Measurements from ENCODE around the gene HILPDA.
"Not testable (repeated sequence)": the region's sequence is repeated elsewhere in the genome, so short reads cannot be mapped to it uniquely, and the experiment has no call there.

The HILPDA gene

DNA sequence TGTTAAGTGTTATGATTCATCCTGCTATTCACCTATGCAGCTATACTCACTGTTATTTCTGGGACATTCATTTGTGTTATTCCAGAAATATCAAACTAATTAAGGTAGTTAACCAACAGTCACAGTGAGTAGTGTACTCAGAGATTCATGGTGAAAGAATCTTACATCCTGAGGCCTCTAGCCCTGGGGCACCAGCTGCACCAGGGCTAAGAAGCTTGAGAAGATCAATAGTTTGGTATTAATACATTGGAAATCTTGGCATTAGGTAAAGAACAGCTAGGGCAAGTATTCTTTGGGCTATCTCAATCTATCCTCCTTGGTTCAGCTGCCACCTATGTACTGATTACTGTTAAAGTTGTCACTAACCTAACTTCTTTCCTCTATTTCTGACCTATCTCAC, 11.2 kb downstream of the HILPDA start:
- not testable (repeated sequence) for DNase-seq

DNA sequence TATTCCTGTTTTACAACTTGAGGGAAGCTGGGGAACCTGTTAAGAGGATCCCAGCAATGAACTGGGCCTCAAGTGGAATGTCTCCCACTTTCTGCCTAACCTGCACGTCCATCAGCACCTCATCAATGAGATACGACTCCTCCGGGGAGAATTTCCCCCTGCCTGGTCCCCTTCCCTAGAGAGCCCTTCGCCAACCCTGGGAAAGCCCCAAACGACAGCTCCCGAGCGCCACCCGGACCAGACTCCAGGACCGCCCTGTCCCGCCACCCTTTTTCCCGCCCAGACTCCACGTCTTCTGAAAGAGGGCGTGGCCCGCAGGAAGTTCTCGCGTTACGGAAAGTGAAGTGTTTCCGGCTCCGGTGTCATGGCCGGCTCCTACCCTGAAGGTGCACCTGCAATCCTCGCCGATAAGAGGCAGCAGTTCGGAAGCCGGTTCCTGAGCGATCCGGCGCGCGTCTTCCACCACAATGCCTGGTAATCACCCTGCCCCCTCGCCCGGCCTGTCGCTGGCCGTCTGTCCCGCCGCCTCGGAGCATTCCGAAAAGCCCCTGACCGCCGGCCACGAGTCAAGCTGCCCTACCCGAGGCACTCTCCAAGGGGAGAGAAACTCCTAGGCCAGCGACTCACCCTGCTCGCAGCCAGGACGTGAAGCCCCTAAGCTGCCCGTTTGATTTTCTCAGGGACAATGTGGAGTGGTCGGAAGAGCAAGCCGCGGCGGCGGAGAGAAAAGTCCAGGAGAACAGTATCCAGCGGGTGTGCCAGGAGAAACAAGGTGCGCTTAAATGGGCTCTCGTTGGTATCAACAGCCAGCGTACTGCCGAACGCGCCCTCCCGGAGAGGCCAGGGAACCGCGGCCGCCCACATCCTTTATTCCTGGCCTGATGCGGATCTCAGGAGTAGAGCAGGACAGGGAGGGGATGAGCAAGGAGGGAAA, 21.0 kb downstream of the HILPDA start, which contains the start of gene METTL2B:
Gene METTL2B, plus strand, starts transcription at position 347 of the 934 bp plus-strand sequence. Its CDS starts 18 bp downstream, at position 365.
- DNase-seq: peak; percentile 65

DNA sequence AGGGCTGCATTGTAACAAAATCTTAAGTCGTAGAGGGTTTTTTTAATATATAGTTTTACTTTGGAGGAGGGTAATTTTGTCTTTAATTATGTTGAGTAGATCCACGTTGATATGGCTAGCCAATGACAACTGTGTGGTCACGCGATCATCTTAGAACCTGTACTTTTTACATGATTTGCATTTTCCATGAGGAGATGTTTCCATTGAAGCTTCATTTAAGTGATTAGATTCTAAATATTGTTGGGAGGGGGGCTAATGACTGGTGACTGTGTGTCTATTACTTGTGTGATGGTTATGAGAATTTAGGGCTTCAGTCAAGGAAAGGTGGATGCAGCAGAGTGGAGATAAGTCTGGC, 21.6 kb downstream of the HILPDA start:
- not testable (repeated sequence) for DNase-seq

DNA sequence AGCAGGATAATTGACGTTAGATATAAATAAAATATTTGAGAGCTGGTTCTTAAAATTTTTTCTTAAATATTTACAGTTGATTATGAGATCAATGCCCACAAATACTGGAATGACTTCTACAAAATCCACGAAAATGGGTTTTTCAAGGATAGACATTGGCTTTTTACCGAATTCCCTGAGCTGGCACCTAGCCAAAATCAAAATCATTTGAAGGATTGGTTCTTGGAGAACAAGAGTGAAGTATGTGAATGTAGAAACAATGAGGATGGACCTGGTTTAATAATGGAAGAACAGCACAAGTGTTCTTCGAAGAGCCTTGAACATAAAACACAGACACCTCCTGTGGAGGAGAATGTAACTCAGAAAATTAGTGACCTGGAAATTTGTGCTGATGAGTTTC, 23.4 kb downstream of the HILPDA start:
- not testable (repeated sequence) for DNase-seq

DNA sequence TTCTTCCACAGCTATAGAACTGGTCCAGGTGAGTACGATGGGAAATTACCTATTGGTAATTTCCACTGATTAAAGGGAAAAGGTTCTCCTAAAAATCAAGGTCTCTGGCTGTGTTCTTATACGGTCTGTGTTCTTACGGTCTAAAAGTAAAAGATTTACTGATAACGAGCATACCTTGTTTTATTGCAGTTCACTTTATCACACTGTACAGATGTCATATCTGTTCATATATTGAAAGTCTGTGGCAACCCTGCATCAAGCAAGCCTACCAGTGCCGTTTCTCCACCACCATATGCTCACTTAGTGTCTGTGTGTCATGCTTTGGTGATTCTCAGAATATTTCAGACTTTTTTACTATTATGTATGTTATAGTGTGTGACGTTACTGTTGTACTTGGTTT, 32.5 kb downstream of the HILPDA start:
- not testable (repeated sequence) for DNase-seq

DNA sequence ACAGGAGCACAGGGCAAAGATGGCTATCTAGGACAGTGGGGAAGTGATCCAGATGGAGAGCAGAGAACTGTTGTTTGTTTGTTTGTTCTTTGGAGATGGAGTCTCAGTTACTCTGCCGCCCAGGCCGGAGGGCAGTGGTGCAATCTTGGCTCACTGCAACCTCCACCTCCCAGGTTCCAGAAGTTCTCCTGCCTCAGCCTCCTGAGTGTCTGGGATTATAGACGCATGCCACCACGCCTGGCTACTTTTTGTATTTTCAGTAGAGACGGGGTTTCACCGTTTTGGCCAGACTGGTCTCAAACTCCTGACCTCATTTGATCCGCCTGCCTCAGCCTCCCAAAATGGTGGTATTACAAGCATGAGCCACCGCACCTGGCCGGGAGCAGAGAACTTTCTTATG, 41.7 kb downstream of the HILPDA start:
- DNase-seq: no peak

DNA sequence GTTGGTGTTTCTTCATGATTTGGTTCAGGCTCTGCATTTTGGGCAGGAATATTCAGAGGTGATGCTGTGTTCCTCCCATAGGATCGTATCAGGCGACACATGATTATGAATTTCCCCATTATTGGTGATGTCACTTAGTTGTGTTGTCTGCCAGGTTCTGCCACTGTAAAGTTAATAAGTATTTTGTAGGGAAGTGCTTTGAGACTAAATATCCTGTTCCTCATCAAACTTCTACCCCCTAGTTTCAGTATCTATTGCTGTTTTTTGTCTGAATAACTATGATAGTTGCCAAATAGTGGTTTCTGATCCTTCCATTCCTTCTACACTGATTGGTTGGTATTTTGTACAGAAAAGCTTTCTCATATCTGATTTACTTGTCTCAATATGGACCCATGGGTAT, 49.7 kb downstream of the HILPDA start:
- not testable (repeated sequence) for DNase-seq

DNA sequence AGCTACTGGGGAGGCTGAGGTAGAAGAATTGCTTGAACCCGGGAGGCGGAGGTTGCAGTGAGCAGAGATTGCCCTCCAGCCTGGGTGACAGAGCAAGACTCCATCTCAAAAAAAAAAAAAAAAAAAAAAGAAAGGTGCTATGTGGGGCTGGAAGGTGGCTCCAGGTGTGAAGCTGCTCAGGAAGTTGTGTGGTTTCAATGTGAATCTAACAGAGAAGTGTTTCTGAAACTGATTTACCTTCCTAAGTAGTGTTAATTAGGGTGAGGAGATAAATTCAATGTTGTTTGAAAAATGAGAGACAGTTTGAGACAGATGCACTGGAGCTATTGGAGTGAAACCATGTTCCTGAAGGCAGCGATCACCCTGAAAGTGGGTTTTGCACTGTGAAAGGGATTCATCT, 51.1 kb downstream of the HILPDA start:
- DNase-seq: not testable (repeated sequence)

DNA sequence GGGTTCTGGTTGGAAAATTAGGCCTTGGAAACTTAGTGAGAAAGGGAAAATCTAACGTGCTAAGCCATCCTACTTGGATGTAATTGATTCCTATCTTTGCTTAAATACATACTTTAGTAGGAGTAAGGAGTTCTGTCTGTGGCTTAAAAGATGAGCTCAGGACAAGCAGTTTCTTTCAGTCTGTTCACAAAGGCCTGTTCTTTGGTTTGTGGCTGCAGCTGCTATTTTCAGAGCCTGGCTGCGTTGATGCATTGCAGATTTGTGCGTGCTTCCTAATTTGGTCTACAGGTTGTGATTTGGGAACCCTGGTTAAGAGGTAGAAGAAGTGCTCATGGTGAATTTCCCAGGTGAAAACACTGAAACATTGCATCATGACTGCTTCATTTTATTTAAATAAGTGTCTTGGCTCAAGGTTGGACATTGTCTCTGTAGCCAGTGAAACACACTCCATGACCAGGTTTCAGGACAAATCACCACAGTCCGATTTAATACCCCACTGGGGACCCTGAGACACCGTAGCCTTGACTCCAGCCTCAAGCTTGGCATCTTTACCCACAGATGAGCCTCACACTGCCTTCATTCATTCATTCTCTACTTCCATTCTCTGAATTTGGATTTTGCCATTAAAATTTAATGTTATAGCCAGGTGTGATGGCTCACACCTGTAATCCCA, 51.8 kb downstream of the HILPDA start:
- DNase-seq: not testable (repeated sequence)

Measured in NCI-H510A treated with DMSO at 0.1 percent for 48 hours (cell line).